ENCODE measurements around the gene ZFP36L2.

The ZFP36L2 gene

DNA sequence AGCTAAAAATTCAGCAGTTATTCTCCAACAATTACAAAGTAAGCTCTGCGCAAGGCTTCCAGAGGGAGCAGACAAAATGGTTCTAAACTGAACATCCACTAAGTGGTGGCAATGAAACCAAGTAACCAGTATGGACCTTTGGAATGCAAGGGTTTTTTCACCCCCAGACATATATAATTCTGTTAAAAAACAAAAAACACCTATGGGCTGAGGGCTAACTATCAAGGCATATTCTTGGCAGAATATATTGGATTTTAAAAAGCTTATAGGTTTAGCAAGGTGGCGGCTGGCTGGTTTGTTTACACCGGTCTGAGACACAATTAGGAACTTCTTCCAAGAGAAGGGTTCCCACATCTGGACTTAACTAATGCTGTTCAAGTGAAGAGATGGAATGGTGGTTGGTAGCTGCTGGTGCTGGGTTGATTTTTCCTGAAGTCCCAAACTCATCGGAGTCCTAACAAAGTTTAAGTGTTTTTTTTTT lies 2.8 kb downstream of the ZFP36L2 start:
- DNase-seq (ENCODE audit: low read depth in 2 of 2) = no peak

DNA sequence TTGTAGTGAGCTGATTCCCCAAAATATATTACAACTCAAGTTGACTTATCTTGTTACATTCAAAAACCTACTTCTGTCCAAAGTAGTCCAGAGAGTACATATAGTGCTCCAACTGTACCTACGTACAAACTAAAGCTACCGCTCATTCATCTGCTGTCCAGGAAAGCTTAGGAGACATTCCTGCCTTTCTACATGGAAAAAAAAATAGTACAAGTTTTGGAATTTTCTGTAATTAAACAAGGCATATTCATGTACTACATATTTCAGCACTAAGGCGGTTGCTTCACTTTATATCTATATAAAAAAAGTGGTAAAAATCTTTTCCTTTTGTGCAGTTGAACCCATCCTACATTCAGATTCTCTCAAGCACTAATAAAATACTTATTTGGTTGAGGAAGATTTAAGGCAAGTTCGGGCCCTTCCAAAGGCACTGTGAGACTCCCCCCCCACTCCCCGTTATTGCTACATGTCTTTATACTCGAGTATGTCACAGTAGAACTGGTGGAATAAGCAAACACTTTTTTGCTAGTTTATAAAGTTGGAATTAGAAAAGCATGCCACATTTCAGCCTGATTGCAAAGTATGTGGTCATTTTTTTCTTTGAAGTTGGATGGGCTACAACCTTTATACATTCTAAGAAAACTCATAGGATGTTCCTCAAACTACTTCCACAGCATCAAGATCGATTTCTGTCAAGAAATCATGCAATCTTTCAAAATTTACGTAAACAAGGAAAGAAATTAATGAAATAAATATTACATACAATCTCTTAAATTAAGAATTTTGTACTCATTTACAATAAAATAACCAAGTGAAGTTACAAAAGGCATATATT lies 3.7 kb downstream of the ZFP36L2 start:
- DNase-seq (ENCODE audit: low read depth in 2 of 2) = no peak

DNA sequence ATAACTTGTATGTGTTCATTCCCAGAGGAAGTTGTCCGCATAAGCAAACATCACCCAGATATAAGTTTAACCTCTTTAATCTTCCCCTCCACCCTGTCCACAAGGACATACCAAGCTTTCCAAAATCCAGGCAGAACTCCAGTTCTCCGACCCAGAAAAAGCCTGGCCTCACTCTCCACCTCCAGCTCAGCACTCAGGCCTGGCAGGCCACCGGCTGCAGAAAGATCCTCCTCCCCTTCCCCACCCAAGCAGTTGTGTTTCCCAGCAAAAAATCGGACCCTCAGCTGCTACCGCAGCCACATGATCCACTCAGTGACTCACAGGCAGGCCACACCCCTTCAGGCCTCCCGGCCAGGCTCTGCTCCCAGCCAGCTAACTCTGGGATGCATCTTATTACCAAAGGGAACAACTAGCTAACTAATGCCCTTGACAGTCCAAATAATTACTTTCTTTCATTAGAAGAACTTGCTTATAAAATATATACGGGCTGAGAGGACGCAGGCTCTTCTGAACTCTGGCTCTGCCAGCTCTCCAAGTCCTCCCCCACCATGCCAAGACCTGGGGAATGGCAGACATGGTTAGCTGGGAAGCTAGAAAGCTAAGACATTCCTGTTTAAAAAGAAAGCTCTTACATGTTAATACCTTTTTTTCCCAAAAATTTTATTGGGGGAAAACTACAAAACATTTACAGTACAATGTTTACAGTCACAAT lies 4.5 kb downstream of the ZFP36L2 start:
- peak in 1 of 2 donors; percentile 40 for DNase-seq (ENCODE audit: low read depth in 2 of 2)

DNA sequence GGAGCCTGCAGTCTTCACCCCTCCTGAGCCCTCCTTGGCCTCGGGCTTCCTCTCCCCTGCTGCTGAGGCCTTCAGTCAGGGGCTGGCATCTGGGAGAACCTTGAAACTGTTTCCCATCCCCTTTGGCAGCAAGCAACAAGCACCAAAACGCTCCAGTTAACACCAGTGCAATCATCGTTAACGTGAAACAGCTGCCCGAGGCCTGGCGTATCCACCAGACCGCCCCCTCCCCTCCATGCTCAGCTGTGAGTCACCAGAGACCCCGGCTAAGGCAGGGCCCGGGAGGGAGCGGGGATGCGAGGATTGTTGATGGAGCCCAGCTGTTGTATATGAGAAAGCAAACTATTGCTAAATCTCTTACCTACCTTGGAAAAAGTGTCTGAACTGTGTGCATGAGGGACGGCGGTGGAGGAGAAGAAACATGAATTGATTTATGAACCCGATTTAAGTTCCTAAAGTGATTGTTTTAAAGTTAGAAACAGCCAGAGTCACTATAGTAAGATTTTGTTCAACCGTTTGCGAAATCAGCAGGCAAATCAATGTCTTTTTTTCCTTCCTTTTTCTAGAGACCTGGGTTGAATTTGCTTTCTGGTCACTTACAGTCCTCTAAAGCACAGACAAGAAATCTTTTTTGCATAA lies 5.2 kb downstream of the ZFP36L2 start:
- peak in 1 of 2 donors; percentile 21 for DNase-seq (ENCODE audit: low read depth in 2 of 2)

DNA sequence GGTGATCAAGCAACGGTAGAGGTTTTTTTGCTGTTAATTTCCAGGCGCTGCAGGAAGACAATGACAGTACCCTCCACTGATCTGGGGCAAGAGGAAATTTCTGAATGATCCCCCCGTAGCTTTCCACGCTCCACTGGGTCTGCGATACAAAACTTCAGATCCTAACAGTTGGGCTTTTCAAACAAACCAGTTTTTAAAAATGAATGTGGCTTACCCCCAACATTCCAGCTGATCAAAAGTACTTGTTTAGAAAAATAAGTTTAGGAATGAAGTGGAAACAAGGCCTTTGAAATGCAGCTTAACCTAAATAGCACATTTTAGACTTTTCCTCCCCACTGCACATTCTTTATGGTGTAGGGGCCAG lies 5.7 kb downstream of the ZFP36L2 start:
- no peak for DNase-seq (ENCODE audit: low read depth in 2 of 2)

DNA sequence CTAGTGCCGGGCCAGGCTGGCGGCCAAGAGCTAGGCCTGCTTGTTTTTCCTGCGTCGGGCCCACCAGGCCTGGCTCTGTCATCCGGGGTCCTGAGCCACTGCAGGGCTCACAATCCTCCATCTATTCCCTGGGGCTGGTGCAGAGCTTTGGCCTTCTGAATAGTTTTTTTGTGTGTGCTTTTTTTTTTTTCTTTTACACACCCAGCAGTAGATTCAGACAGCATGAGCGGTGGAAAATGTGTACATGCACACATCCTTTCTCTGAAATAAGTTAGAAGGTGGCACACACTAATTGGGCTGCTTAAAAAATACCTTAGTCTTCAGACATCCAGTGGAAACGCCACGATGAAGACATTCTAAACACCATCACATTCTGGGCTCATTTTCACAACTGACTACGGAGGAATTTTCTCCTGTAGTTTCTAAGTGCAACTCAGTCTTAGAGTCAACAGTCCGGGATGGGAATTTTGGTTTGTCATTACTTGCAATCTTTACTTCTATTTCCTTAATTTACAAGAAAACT lies 6.1 kb downstream of the ZFP36L2 start:
- DNase-seq (ENCODE audit: low read depth in 2 of 2) = no peak

DNA sequence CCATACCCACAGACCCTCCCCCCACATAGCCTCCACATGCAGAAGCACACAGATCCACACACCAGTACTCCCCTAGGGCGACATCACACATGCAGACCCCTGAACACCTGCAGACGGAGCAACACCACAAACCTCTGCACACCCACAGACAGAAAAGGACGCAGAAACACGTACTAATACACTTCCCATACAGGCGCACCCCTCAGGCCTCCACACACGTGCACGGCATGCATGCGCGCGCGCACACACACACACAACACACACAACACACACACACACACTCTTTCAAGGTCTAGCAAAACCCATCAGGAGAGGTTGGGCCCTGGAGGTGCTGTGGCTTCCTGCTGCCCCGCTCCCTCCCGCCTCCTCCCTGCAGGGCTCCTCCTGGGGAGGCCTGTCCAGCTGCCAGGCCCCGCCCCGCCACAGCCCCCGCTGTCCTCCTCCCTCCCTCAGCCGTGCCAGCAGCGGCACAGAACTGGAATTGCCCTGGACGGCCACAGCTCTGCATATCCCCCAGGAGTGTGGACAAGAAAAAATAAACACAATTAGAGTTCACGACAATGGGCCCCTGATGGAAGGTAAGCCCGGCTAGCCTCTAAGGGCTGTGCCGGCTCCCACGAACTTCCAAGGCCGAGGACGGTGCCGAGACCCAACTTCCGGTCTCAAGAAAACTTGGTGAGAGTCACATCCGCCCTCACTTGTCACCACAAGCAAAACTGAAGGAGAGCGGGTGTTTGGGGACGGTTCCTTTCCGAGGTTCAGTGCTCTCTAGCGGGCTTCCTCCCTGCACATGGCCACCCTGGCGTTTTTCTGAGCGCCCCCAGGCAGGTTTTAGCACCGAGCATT lies 6.8 kb downstream of the ZFP36L2 start:
- peak; percentile 59 to 60 for DNase-seq (ENCODE audit: low read depth in 2 of 2)

DNA sequence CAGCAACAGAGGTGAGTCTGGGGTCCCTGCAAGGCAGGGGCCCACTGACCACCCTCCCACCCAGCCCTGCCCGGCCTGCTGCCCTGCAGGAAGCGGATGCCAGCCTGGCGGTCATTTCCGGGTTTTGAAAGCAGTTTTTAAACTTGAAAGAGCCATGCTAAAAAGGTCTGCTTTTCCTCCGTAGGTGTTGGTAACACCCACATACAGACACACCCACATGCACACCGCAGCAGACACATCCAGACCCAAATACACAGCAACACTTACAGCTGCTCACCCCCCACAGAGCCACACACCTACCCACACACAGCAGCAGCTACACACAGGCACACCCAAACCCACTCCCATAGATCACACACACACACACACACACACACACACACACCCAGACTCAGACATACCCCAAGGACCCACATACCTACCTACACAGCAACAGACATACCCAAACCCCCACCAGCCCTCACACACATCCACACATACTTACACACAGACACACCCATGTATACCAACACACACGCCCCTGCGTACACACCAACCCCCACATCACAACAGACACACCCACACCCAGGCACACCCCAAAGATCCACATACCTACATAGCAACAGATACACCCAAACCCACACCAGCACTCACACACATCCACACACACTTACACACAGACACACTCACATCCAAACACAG lies 7.6 kb downstream of the ZFP36L2 start:
- peak; percentile 73 for DNase-seq (ENCODE audit: low read depth in 2 of 2)

DNA sequence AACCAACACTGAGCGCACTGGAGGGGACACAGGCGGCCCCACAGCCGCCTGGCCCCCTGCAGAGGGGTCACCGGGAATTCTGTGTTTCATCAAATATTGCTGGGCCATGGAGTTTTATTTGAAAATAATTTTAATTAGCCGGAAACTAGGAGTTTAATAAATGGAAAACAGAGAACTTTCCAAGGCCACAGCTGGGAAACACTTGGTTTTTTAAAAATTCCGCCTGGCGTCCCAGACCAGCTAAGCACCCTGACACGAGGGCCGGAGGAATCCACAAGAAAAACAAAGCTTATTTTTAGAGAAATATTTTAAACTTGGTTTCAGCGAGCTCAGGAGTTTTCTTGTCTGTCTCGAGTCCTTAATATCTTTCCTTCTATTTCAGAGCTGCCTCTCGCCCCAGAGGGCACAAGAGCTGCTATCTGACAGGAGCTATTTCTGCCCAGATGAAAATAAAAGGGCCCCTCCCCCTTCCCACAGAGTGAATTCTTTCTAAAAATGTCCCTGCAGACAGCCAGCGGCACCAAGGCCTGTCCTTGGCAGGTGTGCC lies 8.2 kb downstream of the ZFP36L2 start:
- no peak for DNase-seq (ENCODE audit: low read depth in 2 of 2)

DNA sequence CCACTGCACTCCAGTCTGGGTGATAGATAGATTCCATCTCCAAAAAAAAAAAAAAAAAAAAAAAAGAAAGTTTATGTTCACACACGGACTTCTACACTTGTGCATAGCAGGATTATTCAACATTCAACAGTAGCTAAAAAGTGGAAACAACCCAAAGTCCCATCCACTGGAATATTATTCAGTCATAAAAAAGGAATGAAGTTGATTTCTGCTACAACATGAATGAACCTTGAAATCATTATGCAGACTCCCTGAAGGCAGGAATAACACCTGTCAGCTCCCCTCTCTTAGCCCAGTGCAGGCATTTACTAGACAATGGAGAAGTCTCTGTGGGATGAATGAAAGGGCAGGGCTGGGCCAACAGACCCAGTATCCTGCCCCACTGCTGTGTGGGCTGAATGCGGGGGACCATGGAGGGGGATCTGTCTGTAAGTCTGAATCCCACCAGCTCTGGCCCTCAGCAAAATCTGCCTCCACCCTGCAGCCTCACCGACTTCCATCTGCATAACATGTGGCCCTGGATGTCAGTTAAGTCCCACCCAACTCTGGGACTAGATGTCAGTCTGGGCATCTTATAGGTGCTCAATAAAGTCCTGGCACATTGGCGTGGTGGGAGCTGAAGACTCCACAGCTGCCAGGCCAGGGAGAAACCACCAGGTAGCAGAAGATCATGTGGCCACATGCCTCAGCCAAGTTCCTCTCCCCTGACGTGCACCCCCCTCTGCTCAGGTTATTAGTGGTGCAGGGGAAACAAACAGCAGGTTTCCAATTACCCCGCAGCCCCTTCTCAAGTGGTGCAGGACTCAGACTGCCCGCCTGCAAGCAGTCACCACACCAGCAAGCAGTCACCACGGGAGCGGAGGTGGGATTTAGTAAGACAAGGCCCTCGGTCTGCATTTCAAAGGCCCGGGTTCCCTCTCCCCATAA lies 8.9 kb downstream of the ZFP36L2 start:
- DNase-seq (ENCODE audit: low read depth in 2 of 2) = no peak

DNA sequence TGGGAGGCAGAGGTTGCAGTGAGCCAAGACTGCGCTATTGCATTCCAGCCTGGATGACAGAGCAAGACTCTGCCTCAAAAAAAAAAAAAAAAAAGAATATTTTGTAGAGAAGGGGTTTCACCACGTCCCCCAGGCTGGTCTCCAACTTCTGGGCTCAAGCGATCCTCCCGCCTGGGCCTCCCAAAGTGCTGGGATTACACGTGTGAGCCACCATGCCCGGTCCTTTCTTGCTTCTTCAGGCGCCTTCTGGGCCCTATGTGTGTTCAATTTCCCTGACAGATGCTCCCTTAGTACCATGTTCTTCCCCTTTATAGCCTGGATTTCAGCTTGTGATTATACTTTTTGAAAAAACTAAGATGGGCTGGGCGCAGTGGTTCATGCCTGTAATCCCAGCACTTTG lies 9.8 kb downstream of the ZFP36L2 start:
- no peak for DNase-seq (ENCODE audit: low read depth in 2 of 2)

DNA sequence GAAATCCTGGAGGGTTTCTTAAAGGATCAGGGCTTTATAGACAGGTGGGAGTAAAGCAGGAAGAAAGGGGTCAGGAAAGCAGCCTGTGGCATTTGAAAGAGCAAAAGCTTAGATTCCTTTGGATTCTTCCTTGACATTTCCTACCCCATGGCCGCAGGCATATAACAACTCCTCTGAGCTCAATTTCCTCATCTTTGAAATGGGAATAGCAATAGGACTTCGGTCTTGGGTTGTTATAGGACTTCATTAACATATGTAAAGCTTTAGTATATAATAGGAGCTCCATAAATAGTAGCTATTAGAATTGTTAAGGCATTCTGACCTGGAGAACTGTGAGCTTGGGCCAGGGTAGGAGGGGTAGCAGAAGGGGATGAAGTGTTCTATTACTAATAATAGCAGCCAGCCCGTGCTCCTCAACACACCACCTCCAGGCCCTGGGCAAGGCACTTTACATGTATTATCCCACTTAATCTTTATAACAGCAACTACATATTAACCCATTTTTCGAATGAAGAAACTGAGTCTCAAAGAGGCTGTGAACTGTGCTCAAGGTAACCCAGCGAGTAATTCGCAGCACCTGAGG lies 10.6 kb downstream of the ZFP36L2 start:
- no peak for DNase-seq (ENCODE audit: low read depth in 2 of 2)

DNA sequence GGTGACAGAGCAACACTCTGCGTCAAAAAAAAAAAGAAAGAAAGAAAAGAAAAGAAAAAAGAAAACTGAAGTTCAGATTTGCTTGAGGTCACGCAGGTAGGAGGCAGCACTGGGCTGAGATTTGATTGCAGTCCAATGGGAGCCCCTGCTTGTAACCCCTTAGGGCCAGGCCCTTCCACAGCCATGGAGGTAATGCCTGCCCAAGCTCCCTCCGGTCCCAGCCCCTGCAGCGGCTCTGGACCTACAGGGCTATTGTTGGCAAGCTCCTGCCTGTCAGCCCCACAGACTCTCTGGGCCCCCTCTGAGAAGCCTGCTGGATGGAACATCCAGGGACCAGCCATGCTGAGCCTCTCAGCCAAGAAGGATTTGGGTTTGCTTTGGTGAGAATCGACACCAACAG lies 12.2 kb downstream of the ZFP36L2 start:
- no peak for DNase-seq (ENCODE audit: low read depth in 2 of 2)

DNA sequence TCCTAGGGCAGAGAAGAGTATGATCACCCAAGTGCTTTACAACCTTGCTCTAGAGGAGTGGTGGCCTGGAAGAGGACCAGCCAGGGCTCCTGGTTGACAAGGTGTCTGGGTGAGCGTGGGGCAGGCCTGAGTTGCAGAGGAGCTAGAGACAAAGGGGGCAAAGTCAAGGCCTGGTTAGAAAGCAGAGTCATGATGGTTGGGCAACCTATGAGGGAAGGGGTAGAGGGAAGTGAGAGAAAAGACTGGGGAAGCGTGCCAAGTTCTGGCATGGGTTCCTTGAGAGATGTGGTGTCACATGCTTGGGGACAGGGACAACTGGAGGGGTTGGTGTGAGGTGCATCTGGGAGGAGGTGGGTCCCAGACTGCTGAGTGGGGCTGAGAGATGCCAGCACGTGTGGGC lies 13.5 kb downstream of the ZFP36L2 start:
- no peak for DNase-seq (ENCODE audit: low read depth in 2 of 2)

DNA sequence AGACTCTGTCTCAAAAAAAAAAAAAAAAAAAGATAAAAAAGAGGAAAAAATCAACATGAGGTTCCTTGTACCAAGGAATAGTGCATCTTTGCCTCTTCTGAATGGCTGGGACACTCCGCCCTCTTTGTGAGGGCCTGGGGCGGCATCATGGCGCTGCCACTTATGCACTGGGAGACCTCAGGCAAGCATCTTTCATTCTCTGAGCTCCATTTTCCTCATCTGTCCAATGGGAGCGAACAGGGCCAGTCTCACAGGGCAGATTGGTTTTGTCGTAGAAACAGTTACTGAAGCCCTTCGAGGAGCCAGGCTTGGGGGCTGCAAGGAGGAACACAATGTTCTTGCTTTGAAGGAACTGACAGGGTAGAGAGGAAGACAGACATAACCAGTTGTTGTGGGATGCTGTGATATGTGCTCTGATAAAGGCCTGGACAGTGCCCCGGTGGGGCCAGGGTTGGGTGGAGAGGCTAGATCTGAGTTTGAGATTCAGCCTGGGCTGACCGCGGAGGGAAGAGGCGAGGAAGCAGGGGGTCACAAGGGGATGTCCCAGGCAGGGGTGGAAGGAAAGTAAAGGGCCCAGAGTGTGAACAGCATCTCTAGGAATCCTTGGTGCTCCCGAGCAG lies 14.1 kb downstream of the ZFP36L2 start:
- no peak for DNase-seq (ENCODE audit: low read depth in 2 of 2)

DNA sequence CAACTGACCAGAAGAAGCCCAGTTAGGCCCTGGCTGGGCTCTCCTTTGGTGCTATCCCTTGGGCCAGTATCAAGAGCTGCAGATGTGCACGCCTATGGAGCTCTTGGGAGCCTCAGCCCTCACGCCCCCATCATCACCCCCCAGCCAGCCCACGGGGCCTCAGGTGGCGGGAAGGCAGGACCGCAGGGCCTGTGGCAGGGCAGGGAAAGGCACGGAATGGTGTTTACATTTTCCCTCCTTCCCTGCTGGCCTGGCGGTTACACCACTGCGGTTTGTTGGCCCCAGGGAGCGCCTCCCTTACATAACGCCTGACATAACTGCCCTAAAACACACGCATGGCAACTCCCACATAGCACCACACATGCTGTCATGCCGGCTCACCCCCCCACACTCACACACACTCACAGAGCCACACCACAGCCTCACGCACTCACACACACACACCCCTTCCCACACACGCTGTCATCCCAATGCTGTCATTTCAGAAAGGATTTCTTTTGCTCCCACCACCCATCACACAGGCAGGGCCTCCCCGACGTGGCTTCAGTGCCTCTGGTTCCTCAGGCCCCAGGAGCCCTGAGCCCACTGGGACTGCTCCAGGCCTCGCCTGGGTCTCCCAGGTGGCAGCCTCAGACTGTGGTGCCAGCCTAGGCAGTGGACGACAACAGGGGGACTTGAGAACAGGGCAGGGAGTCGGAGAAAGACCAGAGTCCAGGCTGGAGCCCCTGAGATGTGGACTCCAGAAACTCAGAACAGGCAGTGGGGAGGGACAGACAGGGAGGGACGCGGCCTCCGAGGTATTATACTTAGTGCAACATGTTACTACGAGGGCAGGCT lies 15.7 kb downstream of the ZFP36L2 start:
- peak in 1 of 2 donors; percentile 42 for DNase-seq (ENCODE audit: low read depth in 2 of 2)

DNA sequence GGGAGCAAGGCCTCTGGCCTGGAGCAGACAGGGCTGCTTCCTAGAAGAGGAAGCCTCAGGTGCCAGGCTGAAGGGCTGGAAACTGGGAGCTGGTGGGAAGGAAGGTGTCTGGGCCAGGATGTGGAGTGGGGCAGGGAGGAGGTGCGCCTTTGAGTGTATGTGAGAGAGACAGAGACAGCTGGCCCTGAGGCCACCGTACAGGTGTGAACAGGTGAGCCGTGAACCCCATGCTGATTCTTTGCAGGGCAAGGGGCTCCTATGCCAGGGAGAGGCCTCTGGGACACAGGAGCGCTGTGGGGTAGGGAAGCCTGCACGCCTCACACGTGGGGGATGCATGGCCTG lies 16.3 kb downstream of the ZFP36L2 start:
- no peak for DNase-seq (ENCODE audit: low read depth in 2 of 2)

DNA sequence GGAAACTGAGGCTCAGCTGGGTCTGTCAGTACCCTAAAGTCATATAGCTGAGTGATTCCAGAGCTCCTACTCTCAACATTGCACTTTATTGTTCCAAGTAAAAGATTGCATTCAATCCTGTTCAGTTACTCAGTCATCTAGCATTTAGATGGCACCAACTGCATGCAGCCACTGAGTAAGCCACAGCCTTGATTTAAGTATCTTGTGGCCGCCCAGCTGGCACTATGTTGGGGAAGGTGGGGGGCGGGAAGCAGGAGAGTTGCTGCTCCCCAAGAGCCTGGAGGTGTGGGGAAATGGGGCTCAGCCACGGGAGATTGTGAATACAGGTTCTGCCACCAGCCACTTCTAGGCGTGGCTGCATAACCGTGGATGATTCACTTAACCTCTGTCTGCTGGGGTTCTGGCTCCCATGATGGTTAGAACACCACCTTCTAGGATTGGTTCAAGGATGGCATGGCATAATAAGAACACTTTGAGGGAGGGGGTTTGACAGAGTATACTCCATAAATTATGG lies 17.1 kb downstream of the ZFP36L2 start:
- DNase-seq (ENCODE audit: low read depth in 2 of 2) = no peak
